Measurements from ENCODE around the gene RANGRF. TPM values are rescaled to one million over a fixed set of nuclear protein-coding genes. Genes with fewer than 3 reads are reported as not detected.

Gene RANGRF, protein sequence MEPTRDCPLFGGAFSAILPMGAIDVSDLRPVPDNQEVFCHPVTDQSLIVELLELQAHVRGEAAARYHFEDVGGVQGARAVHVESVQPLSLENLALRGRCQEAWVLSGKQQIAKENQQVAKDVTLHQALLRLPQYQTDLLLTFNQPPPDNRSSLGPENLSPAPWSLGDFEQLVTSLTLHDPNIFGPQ
- total RNA-seq (10 to 100 TPM; 37.5 to 43.0 TPM), polyA plus RNA-seq (ENCODE audit: insufficient read depth, low read depth, low replicate concordance) (163 TPM)
- long read RNA-seq, donor 1, transcript RANGRF-201 (5 exons, 1,009 nt) = major isoform, 13 of 33 reads
- long read RNA-seq, donor 1, partial matches to known transcripts = 9 of 33 reads
- long read RNA-seq, donor 1, other reads (novel, unspliced or antisense) = 0 of 33 reads
- long read RNA-seq, donor 2, transcript RANGRF-201 (5 exons, 1,009 nt) = minor isoform, 9 of 25 reads
- long read RNA-seq, donor 2, transcript RANGRF-202 (4 exons, 1,074 nt) = major isoform, 12 of 25 reads
- long read RNA-seq, donor 2, partial matches to known transcripts = 0 of 25 reads
- long read RNA-seq, donor 2, other reads (novel, unspliced or antisense) = 0 of 25 reads

DNA sequence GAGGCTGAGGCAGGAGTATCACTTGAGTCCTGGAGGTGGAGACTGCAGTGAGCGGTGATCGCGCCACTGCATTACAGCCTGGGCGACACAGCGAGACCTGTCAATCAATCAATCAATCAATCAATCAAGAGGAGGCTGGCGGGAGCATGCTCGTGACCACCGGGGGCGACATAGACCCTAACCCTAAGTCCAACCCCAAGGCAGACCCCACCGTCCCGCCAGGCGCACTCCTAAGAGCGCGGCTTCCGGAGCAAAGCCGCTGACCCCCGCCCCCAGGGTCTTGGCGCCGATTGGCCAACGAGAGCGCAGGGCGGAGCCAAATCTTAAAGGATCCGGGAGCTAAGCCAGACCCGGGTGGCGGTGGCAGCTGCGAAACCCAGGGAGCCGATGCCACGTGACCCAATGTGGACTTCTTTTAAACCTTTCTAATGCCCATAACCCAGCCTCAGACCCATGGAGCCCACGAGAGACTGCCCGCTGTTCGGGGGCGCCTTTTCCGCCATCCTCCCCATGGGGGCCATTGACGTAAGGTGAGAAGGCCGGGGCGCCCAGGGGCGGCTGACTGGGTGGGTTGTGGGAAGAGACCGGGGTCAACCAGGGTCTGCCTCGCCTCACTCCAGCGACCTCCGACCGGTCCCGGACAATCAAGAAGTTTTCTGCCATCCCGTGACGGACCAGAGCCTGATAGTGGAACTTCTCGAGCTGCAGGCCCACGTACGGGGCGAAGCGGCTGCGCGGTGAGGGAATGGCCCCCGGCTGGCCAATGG, at the start of gene RANGRF:
Gene RANGRF (plus strand): TSS at position 335 of the 767 bp plus-strand sequence. CDS start 119 bp downstream, at position 454.
- Histone ChIP-seq H3K9me3 (no peaks in the 10 kb centered on the region), H3K27ac (peak within 1 kb of the TSS; percentile 90 to 93), H3K36me3 (ENCODE audit: low read depth, missing control alignments) (no peaks in the 10 kb centered on the region), H3K4me1 (peaks cover 7% of the 10 kb centered on the region), H3K4me3 (peak within 1 kb of the TSS; percentile 81 to 95), H3K27me3 (no peaks in the 10 kb centered on the region)
- 0% methylated on average over 51 of the region's 53 CpGs; no CpG with 5 or more reads in 1 of the 2 donors for WGBS, 2 donors
- TF ChIP-seq, protein P1, sequence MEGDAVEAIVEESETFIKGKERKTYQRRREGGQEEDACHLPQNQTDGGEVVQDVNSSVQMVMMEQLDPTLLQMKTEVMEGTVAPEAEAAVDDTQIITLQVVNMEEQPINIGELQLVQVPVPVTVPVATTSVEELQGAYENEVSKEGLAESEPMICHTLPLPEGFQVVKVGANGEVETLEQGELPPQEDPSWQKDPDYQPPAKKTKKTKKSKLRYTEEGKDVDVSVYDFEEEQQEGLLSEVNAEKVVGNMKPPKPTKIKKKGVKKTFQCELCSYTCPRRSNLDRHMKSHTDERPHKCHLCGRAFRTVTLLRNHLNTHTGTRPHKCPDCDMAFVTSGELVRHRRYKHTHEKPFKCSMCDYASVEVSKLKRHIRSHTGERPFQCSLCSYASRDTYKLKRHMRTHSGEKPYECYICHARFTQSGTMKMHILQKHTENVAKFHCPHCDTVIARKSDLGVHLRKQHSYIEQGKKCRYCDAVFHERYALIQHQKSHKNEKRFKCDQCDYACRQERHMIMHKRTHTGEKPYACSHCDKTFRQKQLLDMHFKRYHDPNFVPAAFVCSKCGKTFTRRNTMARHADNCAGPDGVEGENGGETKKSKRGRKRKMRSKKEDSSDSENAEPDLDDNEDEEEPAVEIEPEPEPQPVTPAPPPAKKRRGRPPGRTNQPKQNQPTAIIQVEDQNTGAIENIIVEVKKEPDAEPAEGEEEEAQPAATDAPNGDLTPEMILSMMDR (IDR thresholded peaks at IDR 0.05) = no peak
- TF ChIP-seq POLR2A (IDR thresholded peaks at IDR 0.05) = no peak
- intact Hi-C loops (cut with DNase I; ENCODE audit: low total_unique reads) = no loop called here
- DNase-seq = peak; percentile 93

DNA sequence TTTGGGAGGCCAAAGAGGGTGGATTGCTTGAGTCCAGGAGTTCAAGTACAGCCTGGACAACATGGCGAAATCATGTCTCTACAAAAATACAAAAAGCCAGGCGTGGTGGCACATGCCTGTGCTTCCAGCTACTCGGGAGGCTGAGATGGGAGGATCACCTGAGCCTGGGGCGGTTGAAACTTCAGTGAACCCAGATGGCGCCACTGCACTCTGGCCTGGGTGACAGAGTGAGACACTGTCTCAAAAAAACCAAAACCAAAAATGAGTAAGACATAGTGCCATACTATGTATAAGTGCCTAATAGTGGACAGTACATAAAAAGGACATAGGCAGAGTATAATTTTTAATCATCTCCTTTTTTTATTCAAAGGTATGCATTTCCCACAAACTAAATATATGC, 44.6 kb upstream of the RANGRF start:
- H3K27me3 ChIP-seq = no peaks in the 10 kb centered on the region
- intact Hi-C loops (cut with DNase I; ENCODE audit: low total_unique reads) = no loop called here

DNA sequence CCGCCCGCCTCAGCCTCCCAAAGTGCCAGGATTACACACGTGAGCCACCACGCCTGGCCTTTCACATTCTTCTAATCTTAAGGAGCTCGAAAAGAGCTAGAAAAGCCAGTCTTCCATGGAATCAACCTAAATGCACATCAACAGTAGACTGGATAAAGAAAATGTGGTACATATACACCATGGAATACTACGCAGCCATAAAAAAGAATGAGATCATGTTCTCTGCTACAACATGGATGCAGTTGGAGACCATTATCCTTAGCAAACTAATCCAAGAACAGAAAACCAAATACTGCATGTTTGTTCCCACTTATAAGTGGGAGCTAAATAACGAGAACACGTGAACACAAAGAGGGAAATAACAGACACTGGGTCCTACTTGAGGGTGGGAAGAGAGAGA, 43.7 kb upstream of the RANGRF start:
- H3K27me3 ChIP-seq = no peaks in the 10 kb centered on the region
- no peaks in the 10 kb centered on the region for H3K36me3 ChIP-seq (ENCODE audit: low read depth, missing control alignments)
- 92 to 97% methylated on average over 8 of the region's 8 CpGs for WGBS, 2 donors
- H3K9me3 ChIP-seq = no peaks in the 10 kb centered on the region
- no peak for TF ChIP-seq POLR2A (IDR thresholded peaks at IDR 0.05)
- TF ChIP-seq, protein P1 (IDR thresholded peaks at IDR 0.05) = no peak
- DNase-seq = no peak
- H3K4me3 ChIP-seq = no peak overlapping the region
- peaks cover 6% of the 10 kb centered on the region for H3K4me1 ChIP-seq
- intact Hi-C loops (cut with DNase I; ENCODE audit: low total_unique reads) = no loop called here
- no peak overlapping the region for H3K27ac ChIP-seq

More for the DNA sequence above, 44.6 kb upstream of the RANGRF start:
- TF ChIP-seq, protein P1 (IDR thresholded peaks at IDR 0.05) = no peak
- no peak for TF ChIP-seq POLR2A (IDR thresholded peaks at IDR 0.05)
- 97 to 99% methylated on average over 5 of the region's 5 CpGs for WGBS, 2 donors
- H3K27ac ChIP-seq = no peak overlapping the region
- H3K4me1 ChIP-seq = peaks cover 3% of the 10 kb centered on the region
- no peaks in the 10 kb centered on the region for H3K9me3 ChIP-seq
- H3K36me3 ChIP-seq (ENCODE audit: low read depth, missing control alignments) = no peaks in the 10 kb centered on the region
- DNase-seq = no peak
- H3K4me3 ChIP-seq = no peak overlapping the region

DNA sequence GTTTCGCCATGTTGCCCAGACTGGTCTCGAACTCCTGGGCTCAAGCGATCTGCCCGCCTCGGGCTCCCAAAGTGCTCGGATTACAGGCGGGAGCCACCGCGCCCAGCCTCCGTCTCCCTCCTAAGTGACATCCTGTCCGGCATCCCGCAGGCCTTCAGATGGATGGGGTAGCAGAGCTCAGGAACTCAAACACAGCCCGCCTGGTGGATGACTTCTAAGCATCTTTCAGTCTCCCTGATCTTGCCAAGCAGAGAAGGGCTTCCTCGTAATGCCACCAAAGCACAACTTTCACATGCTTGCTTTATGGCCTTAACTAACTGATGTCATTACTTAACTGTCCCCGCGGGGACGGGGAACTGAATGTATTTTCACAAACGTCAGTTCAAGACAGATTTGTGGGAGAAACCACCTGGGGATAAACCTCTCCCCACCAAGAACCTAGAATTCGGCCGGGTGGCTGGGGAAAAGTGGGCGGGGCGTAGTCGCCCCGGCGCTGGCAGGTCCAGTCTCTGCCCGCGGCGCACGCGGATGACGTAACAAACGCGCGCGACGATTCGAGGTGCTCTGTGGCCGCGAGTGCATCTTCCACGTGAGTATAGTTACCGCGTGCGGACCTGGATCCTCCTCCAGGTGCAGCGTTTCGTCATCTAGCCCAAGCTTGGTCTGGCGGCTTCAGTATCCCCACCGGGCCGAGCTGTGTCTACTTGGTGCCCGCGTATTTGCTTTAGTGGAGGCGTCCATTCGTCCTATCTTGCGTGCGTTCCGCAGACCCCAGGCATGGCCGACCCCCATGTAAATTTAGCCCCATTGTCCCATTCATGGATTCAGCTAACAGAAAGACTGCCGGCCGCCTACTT, 39.5 kb upstream of the RANGRF start, which contains the start of gene PFAS:
Gene PFAS (plus strand): TSS at position 539 of the 857 bp plus-strand sequence. CDS start 4,649 bp downstream, outside the sequence.
- Histone ChIP-seq H3K9me3 (no peaks in the 10 kb centered on the region), H3K4me3 (peak within 1 kb of the TSS; percentile 78 to 95), H3K27ac (peak within 1 kb of the TSS; percentile 98 to 99), H3K27me3 (no peaks in the 10 kb centered on the region), H3K36me3 (ENCODE audit: low read depth, missing control alignments) (no peaks in the 10 kb centered on the region), H3K4me1 (peaks cover 11% of the 10 kb centered on the region)
- TF ChIP-seq, protein P1 (IDR thresholded peaks at IDR 0.05) = peak in 1 of 3 experiments; percentile 26
- TF ChIP-seq POLR2A (IDR thresholded peaks at IDR 0.05) = peak; percentile 35
- DNase-seq = peak; percentile 98
- intact Hi-C loops (cut with DNase I; ENCODE audit: low total_unique reads) = no loop called here
- 0% methylated on average over 9 to 56 of the region's 58 CpGs for WGBS, 2 donors
